Sigmoid colon (tissue), 4 donors: ENCODE measurements around the gene IQSEC2.

Experiments
- CTCF ChIP-seq, 4 experiments: fragments of 450-650 bp in 3 of 4; fragments of 200-600 bp in 1 of 4; IDR thresholded peaks; one replicate each; pipeline ENCODE4 v1.5.1; 2016 to 2019; ENCODE audit warnings: antibody characterized with exemption in 4 of 4, mild to moderate bottlenecking in 3 of 4, moderate library complexity in 2 of 4
- POLR2A ChIP-seq, 2 donors: fragments of 450-650 bp; IDR thresholded peaks; one replicate each; pipeline ENCODE4 v1.6.1; 2016; ENCODE audit warnings: antibody characterized with exemption in 2 of 2, mild to moderate bottlenecking in 2 of 2, moderate library complexity in 2 of 2
- POLR2AphosphoS5 ChIP-seq, 4 donors: sonication (generic); formaldehyde crosslinking; IDR thresholded peaks; one replicate each; pipeline ENCODE4 v1.6.1; 2017; ENCODE audit warnings: antibody characterized with exemption in 4 of 4

DNA sequence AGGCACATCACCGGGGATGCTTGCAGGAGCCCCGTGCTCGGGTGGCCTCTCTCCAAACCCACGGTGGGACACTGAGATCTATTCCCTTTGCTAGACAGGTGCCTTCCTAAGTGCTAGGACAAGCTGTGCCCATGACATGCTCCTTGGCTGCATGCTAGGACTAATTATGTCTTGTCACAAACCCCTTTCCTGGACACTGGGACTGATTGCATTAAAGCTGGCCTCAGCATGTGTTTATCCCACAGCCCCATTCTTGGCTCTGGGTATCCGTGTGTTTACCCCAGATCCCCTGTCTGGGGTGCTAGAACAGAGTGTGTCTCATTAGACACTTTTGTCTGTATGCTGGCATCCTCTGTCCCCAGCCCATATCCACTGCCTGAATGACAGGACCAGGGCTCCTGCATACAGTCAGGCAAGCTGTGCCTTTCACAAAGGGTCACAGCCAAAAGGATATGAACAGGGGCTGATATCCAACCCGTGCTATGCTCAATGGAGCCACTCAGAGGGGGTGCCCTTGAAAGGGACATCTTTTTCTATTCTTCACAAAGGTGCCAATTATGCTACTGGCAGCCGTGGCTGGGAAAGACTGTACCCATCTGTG is 9.2 kb upstream of the IQSEC2 start:
- no peak for TF ChIP-seq CTCF (IDR thresholded peaks at IDR 0.05)
- TF ChIP-seq POLR2A (IDR thresholded peaks at IDR 0.05), result no peak
- TF ChIP-seq POLR2AphosphoS5 (IDR thresholded peaks at IDR 0.05), result no peak
